ENCODE measurements around the gene ALX1. TPM values are rescaled to one million over a fixed set of nuclear protein-coding genes. Genes with fewer than 3 reads are reported as not detected.

The ALX1 gene
- total RNA-seq, 1 experiment from 2014 or later = not detected

- DNase-seq (ENCODE audit: low spot score) = peak; percentile 2
These were observed 21.0 kb downstream of the ALX1 start for GRCh38 chr12:85301051-85301450.

GRCh38 chr12:85308374-85308773 is 28.4 kb downstream of the ALX1 start:
- DNase-seq (ENCODE audit: low spot score) = no peak

GRCh38 chr12:85309125-85309566 is 29.1 kb downstream of the ALX1 start:
- no peak for DNase-seq (ENCODE audit: low spot score)

GRCh38 chr12:85310025-85310424 is 30.0 kb downstream of the ALX1 start:
- DNase-seq (ENCODE audit: low spot score) = no peak

- DNase-seq (ENCODE audit: low spot score) = no peak
These were observed 30.5 kb downstream of the ALX1 start for GRCh38 chr12:85310456-85311076.

GRCh38 chr12:85317866-85318636 is 38.0 kb downstream of the ALX1 start:
- DNase-seq (ENCODE audit: low spot score) = peak; percentile 5

- DNase-seq (ENCODE audit: low spot score) = no peak
These were observed 42.7 kb downstream of the ALX1 start for GRCh38 chr12:85322715-85323114.

DNA sequence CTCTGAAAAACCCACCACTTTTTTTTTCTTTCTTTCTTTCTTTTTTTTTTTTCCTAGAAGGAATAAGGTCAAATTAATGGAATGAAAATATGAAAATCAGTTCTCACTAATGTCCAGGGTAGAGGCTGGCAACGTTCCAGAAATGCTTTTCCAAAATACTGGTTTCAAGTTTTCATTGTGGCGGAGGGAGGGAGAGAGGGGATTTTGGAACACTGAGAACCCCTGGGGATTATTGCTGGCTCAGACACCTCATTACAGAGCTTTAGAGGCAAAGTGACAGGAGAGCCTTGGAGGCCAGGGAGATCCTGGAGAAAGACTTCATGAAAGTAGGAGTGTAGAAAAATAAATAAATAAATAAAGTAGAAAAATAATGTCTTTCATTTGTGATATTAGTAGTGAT is 45.4 kb downstream of the ALX1 start:
- DNase-seq (ENCODE audit: low spot score) = no peak

DNA sequence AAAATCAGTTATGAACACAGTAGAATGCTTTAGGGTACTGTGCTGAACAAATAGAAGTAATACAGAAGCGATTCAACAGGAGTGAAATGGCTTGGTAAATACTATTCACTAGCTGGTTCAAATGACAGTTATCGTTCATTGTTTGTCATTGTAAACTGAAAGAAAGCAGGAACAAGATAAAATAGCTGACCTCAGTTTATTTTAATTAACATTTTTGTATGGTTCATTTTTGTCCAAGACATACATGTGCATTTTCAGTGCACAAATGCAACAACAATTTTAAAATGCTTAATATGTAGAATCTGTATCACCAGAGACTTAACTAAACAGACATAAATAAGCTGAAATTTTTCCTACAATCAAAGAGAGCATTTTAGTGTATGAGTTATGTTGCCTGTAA is 49.9 kb downstream of the ALX1 start:
- DNase-seq (ENCODE audit: low spot score) = no peak

DNA sequence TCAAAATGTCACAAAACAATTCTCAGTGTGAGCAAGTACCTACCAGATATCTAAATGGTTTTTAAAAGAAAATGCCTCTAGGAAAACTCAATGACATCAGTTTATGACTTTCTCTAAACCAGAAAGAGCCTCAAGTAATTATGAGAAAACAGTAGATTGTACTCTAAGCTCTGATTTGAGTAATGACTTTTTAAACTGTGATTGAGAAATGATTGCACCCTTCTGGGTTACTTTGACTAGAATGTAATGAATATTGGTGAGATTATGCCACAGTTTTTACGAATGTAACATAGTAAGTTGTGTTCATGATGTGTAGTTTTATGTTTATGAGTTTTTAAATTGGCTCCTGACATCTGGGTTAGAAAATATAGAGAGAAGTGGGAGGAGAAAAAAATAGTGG is 68.8 kb downstream of the ALX1 start:
- no peak for DNase-seq (ENCODE audit: low spot score)

DNA sequence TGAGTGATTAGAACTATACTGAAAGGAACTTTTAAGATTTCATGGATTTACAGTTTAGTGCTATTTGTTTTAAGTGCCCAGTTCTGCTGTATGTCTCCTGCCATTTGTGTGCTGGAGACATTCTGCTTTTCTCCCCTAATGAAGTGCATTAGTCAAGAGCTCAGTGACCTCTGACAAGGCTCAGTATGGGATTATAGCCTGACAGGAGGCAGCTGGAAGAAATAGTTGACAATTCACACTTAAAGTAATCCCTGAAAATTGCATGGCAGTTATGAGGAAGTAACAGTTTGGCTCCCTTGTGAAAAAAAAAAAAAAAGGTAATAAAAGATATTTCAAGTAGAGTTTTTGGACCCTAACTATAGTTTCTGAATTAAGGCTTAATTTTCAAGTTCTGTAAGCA is 70.3 kb downstream of the ALX1 start:
- DNase-seq (ENCODE audit: low spot score) = no peak

Other genes starting within 250 kb of the ALX1 start
- not detected in 2 replicates for gene TSPAN19, start 243.9 kb upstream of the ALX1 start, total RNA-seq (2014; rRNA removed; shearing (Covaris generic))
- 0.38 and 4.4 TPM in 2 replicates for gene LRRIQ1, start 243.9 kb upstream of the ALX1 start, total RNA-seq (2014; rRNA removed; shearing (Covaris generic))

All from A172 (cell line).